Thyroid gland (tissue), 4 donors: ENCODE results near the gene RAB1B. TPM values are rescaled to one million over a fixed set of nuclear protein-coding genes. Genes with fewer than 3 reads are reported as not detected.
"Not testable (repeated sequence)": the region's sequence is repeated elsewhere in the genome, so short reads cannot be mapped to it uniquely, and the experiment has no call there.

Experiments used
- DNase-seq, 2 donors: peaks; one replicate each; pipeline ENCODE4 v3.0.0-alpha.2; 2019
- H3K27ac ChIP-seq, 3 donors: fragments of 200-600 bp; sonication (generic); 1 replicate in 2 of 3; 2 replicates in 1 of 3; pipeline ENCODE4 v1.5.1; 2016 to 2019; ENCODE audit warnings: mild to moderate bottlenecking in 1 of 3, moderate library complexity in 1 of 3
- H3K27me3 ChIP-seq: fragments of 200-600 bp; sonication (generic); one replicate; pipeline ENCODE4 v1.5.1; 2019
- H3K36me3 ChIP-seq, 2 donors: fragments of 200-600 bp; sonication (generic); one replicate each; pipeline ENCODE4 v1.5.1; 2016 to 2019
- H3K4me1 ChIP-seq, 2 donors: fragments of 200-600 bp; sonication (generic); one replicate each; pipeline ENCODE4 v1.5.1; 2017 to 2019
- H3K4me3 ChIP-seq, 3 donors: fragments of 200-600 bp; sonication (generic); replicated peaks in 1 of 3; 1 replicate in 2 of 3; 2 replicates in 1 of 3; pipeline ENCODE4 v1.5.1; 2016; ENCODE audit warnings: mild to moderate bottlenecking in 1 of 3
- H3K9me3 ChIP-seq: fragments of 200-600 bp; sonication (generic); one replicate; pipeline ENCODE4 v1.5.1; 2017
- CTCF ChIP-seq, 6 experiments: fragments of 200-600 bp in 3 of 6; fragments of 450-650 bp in 3 of 6; sonication (generic) in 3 of 6; IDR thresholded peaks; one replicate each; pipeline ENCODE4 v1.5.1; 2016 to 2019; ENCODE audit warnings: antibody characterized with exemption in 6 of 6, mild to moderate bottlenecking in 2 of 6, inconsistent platforms in 1 of 6, moderate library complexity in 1 of 6
- POLR2A ChIP-seq, 2 donors: fragments of 450-650 bp; IDR thresholded peaks; one replicate each; pipeline ENCODE4 v1.6.1; 2017; ENCODE audit warnings: antibody characterized with exemption in 2 of 2, mild to moderate bottlenecking in 2 of 2, moderate library complexity in 1 of 2
- WGBS, 2 donors: methylation state at CpG; one replicate each; pipeline ENCODE4 v1.1.5; 2017; 5-methylcytosine and 5-hydroxymethylcytosine counted together
- intact Hi-C: fragments of 100-400 bp; cut with DNase I; formaldehyde crosslinking; loops from one replicate; pipeline ENCODE4 v1.15.1; 2023
- total RNA-seq, 4 donors: library from RNA; depleted of rRNA; stranded (reverse); fragments of >200 nt; gene quantifications; one replicate each; pipeline ENCODE4 v1.2.3, GENCODE V29; 2016

Gene RAB1B
- total RNA-seq, 4 donors from 2014 or later: 122 to 166 (median 130) TPM

GRCh38 chr11:66275984-66276612, 7.7 kb downstream of the RAB1B start:
- H3K27ac ChIP-seq: no peak overlapping the region
- H3K9me3 ChIP-seq: no peaks in the 10 kb centered on the region
- no peak overlapping the region for H3K4me3 ChIP-seq
- DNase-seq: no peak
- intact Hi-C loops: no loop called here
- H3K4me1 ChIP-seq: peaks cover 4 to 10% of the 10 kb centered on the region in 2 donors
- TF ChIP-seq POLR2A (IDR thresholded peaks at IDR 0.05) (no peak), CTCF (IDR thresholded peaks at IDR 0.05) (no peak)
- no peaks in the 10 kb centered on the region for H3K27me3 ChIP-seq
- WGBS, 2 donors: 90 to 92% methylated on average over 13 of the region's 14 CpGs
- H3K36me3 ChIP-seq: peaks cover 45 to 48% of the 10 kb centered on the region in 2 donors

GRCh38 chr11:66276619-66277018, 8.2 kb downstream of the RAB1B start:
- H3K36me3 ChIP-seq: peaks cover 44 to 47% of the 10 kb centered on the region in 2 donors
- H3K27me3 ChIP-seq, intact Hi-C loops, DNase-seq, H3K27ac ChIP-seq, H3K4me3 ChIP-seq, H3K9me3 ChIP-seq: not testable (repeated sequence)
- peaks cover 4 to 10% of the 10 kb centered on the region in 2 donors for H3K4me1 ChIP-seq
- 85 to 95% methylated on average over 9 to 11 of the region's 13 CpGs for WGBS, 2 donors

DNA sequence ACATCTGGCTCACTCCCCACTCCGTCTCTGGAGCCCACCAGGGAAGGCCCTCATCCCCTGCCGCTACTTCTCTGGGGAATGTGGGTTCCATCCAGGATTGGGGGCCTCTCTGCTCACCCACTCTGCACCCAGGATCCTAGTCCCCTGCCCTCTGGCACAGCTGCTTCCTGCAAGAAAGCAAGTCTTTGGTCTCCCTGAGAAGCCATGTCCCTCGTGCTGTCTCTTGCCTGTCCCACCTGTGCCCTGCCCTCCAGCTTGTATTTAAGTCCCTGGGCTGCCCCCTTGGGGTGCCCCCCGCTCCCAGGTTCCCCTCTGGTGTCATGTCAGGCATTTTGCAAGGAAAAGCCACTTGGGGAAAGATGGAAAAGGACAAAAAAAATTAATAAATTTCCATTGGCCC, 8.6 kb downstream of the RAB1B start:
- DNase-seq, H3K4me3 ChIP-seq, H3K27ac ChIP-seq, H3K9me3 ChIP-seq, H3K27me3 ChIP-seq, intact Hi-C loops: not testable (repeated sequence)
- Histone ChIP-seq H3K36me3 (peaks cover 39 to 43% of the 10 kb centered on the region in 2 donors), H3K4me1 (peaks cover 4 to 10% of the 10 kb centered on the region in 2 donors)
- WGBS, 2 donors: 77 to 83% methylated on average over 4 of the region's 4 CpGs

DNA sequence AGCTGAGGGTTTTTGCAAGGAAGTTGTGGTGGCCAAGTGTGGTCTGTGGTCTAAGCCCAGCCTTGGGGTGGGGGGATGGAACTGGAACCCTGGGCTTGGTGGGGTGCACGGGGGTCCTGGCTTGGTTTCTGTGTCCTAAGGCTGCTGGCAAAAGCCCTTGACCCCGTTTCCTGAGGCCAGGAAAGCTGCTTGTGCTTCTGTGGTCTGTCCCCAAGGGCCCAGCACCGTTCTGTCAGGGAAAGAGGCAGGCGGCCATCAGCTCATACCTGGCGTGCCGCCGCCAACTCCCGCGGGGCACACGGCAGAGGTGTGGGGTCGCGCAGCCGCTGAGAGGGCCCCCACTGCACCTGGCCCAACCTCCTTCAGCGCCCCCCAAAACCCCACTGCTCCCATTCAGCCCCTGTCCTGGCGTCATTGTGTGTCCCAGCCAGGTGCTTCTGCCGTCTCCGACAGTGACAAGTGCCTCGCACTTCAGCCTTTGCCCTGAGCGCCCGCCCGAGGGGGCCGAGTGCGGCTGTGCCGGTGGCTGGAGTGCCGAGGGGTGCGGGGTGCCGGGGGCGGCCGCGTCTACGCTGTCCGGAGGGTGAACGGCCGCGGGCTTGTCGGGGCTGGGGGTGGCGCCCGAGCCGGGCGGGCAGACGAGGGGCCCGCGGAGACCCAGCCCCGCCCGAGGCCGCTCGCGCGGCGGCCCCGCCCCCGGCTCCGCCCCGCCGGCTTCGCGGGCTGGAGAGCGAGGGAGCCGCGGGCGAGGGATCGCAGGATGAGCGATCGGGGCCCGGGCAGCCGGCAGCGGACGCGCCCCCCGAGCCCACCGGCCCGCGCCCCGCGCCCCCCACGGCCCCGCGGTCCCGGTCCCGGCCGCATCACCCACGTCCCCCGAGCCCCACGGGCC, 9.3 kb downstream of the RAB1B start, which contains the start of gene CNIH2:
TSS of gene CNIH2 (plus strand) at position 705 of the 892 bp plus-strand sequence. CDS start 282 bp downstream, outside the sequence.
- Histone ChIP-seq H3K36me3 (peaks cover 33 to 37% of the 10 kb centered on the region in 2 donors), H3K4me3 (peak within 1 kb of the TSS in 1 of 3 donors; percentile 11), H3K27ac (no peak within 1 kb of the TSS), H3K9me3 (no peaks in the 10 kb centered on the region), H3K27me3 (no peaks in the 10 kb centered on the region), H3K4me1 (peaks cover 4 to 13% of the 10 kb centered on the region in 2 donors)
- WGBS, 2 donors: 11 to 13% methylated on average over 11 to 13 of the region's 84 CpGs
- DNase-seq: peak; percentile 44 to 51
- intact Hi-C loops: no loop called here
- peak in 1 of 2 donors; percentile 18 for TF ChIP-seq POLR2A (IDR thresholded peaks at IDR 0.05)
- TF ChIP-seq CTCF (IDR thresholded peaks at IDR 0.05): no peak

GRCh38 chr11:66278363-66279091, 10.1 kb downstream of the RAB1B start:
- peaks cover 24 to 28% of the 10 kb centered on the region in 2 donors for H3K36me3 ChIP-seq
- peaks cover 4 to 14% of the 10 kb centered on the region in 2 donors for H3K4me1 ChIP-seq
- no peaks in the 10 kb centered on the region for H3K27me3 ChIP-seq
- 5 to 8% methylated on average over 17 of the region's 45 CpGs for WGBS, 2 donors
- no peaks in the 10 kb centered on the region for H3K9me3 ChIP-seq
- no peak overlapping the region for H3K4me3 ChIP-seq
- no peak overlapping the region for H3K27ac ChIP-seq
- no peak for TF ChIP-seq CTCF (IDR thresholded peaks at IDR 0.05)
- TF ChIP-seq POLR2A (IDR thresholded peaks at IDR 0.05): no peak
- no peak for DNase-seq
- intact Hi-C loops: no loop called here
